ENCODE results near the gene WFIKKN2. TPM values are rescaled to one million over a fixed set of nuclear protein-coding genes. Genes with fewer than 3 reads are reported as not detected.

Gene WFIKKN2
- polyA plus RNA-seq, 1 experiment: 0.07 TPM

DNA sequence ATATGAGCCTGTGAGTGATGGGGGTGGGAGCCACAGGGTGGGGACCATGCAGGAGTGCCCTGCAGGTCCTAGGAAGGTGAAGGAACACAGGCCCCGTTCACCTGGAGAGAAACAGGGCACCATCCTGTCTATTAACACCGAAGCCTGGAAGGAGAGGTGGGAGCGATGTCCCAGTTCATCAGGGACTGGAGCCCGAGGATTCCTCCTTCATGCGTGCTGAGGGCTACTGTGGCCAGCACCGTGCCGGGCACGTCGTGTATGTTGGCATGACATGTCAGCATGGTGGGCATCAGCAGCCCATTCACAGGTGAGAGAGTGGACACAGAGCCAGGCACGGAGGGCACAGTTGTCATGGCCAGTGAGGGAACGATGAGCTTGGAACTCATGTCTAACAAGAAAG lies 1.4 kb downstream of the WFIKKN2 start:
- no peak for DNase-seq (ENCODE audit: low read depth, low spot score)
- Histone ChIP-seq H3K4me3 (ENCODE audit: low read depth, low read length) (no peak overlapping the region), H3K27me3 (ENCODE audit: control insufficient read depth, insufficient read depth, low read length) (peaks cover 3% of the 10 kb centered on the region), H3K27ac (ENCODE audit: low read depth, low read length) (no peak overlapping the region), H3K9me3 (ENCODE audit: control insufficient read depth, insufficient read depth, low read length) (no peaks in the 10 kb centered on the region; the same call in 1 of the 2 replicates)
- CTCF ChIA-PET: interaction anchor here (0.6 to 3.1 kb wide), 2 partner anchors 16 to 54 kb away, joined by 3 to 25 read pairs; no protein-coding TSS in a partner anchor
- POLR2A ChIA-PET: interaction anchor here (1.0 kb wide), 1 partner anchor 29 kb away, joined by 4 read pairs; the partner anchor contains the start of gene TOB1
- TF ChIP-seq, protein P1, sequence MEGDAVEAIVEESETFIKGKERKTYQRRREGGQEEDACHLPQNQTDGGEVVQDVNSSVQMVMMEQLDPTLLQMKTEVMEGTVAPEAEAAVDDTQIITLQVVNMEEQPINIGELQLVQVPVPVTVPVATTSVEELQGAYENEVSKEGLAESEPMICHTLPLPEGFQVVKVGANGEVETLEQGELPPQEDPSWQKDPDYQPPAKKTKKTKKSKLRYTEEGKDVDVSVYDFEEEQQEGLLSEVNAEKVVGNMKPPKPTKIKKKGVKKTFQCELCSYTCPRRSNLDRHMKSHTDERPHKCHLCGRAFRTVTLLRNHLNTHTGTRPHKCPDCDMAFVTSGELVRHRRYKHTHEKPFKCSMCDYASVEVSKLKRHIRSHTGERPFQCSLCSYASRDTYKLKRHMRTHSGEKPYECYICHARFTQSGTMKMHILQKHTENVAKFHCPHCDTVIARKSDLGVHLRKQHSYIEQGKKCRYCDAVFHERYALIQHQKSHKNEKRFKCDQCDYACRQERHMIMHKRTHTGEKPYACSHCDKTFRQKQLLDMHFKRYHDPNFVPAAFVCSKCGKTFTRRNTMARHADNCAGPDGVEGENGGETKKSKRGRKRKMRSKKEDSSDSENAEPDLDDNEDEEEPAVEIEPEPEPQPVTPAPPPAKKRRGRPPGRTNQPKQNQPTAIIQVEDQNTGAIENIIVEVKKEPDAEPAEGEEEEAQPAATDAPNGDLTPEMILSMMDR (IDR thresholded peaks at IDR 0.05; ENCODE audit: low read depth, low read length): no peak

DNA sequence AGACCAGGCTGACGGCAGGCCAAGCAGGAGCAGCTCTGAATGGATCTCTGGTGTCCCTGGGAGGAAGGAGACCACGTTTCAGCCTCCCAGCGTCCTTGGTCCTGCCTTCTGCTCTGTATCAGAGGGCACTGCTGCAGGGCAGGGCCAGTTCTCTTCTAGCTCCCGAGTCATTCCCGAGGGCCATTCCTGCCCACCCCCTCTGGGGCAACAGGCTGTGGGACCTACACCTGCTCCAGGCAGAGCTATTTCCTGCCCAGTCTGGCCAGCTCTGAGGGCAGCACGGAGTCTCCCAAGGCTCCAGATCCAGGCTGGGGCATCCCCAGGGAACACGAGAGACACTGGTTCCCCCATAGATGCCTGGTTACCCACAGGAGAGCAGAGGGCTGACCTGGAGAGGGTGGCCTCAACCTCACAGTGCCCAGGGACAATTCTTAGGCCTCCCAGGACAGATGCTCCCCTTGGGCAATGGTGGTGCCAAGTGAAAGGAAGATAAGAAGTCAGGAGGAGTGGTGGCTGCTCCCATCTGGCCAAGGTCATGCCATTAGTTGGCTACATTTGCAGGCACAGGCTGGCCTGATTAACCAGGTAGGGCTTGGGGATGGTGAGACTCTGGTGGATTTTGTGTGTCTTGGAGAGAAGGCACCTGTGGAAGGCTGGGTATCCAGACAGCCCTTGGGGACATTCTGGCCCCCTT lies 2.0 kb downstream of the WFIKKN2 start:
- TF ChIP-seq, protein P1 (IDR thresholded peaks at IDR 0.05; ENCODE audit: low read depth, low read length): no peak
- Histone ChIP-seq H3K9me3 (ENCODE audit: control insufficient read depth, insufficient read depth, low read length) (no peaks in the 10 kb centered on the region; the same call in 1 of the 2 replicates), H3K4me3 (ENCODE audit: low read depth, low read length) (no peak overlapping the region), H3K27me3 (ENCODE audit: control insufficient read depth, insufficient read depth, low read length) (peaks cover 3% of the 10 kb centered on the region), H3K27ac (ENCODE audit: low read depth, low read length) (no peak overlapping the region)
- DNase-seq (ENCODE audit: low read depth, low spot score): no peak
- CTCF ChIA-PET: interaction anchor here (0.6 to 3.1 kb wide), 2 partner anchors 15 to 55 kb away, joined by 3 to 25 read pairs; no protein-coding TSS in a partner anchor
- POLR2A ChIA-PET: interaction anchor here (1.0 kb wide), 1 partner anchor 29 kb away, joined by 4 read pairs; the partner anchor contains the start of gene TOB1

DNA sequence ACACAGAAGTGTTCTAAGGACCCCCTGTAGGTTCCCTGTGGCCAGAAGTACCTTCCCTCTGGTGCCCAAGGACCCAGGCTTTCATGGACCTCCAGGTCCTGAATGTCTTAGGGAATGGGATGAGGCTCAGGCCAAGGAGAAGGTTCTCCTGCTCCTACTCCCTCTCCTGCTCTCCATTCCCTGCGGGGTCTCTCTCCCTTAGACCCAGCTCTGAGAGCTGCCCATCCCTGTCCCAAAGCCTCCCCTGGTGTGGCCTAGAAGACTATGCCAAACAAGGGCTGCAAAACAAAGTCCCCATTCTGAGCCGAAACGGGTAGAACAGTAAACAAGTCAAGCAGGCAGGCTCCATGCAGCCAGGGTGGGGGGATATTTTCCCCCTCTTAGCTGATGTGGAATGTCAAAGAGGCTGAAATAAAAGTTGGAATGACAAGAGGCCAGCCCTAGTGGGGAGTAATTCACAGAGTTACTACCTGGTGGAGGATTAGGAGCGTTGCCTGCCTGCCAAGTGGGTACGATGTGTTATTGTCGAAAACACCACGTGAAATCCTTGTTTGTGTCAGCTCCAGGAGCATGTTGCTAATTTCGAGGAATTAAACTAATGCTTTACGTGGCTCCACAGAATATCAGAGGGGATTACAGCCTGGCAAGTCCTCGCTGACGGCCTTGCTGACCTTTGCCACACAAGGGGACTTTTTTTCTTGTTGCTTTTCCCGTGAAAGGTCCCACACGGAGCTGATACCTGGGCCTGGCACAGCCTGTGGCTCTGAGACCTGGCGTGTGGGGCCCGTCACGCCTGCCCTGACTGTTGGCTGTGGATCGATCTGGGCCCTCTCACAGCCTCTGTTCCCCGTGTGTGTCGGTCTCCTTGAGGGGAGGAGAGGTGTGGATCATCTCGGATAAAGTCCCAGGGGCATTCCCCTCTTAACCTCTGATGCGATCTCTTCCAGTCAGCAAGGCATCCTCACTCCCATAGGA lies 2.9 kb downstream of the WFIKKN2 start:
- CTCF ChIA-PET: interaction anchor here (1.1 to 3.1 kb wide), 6 partner anchors 14 to 296 kb away, joined by 3 to 25 read pairs (median 4); no protein-coding TSS in a partner anchor
- H3K27me3 ChIP-seq (ENCODE audit: control insufficient read depth, insufficient read depth, low read length): peaks cover 3% of the 10 kb centered on the region
- no peak overlapping the region for H3K4me3 ChIP-seq (ENCODE audit: low read depth, low read length)
- TF ChIP-seq, protein P1 (IDR thresholded peaks at IDR 0.05; ENCODE audit: low read depth, low read length): no peak
- POLR2A ChIA-PET: no interaction called here
- DNase-seq (ENCODE audit: low read depth, low spot score): no peak
- H3K27ac ChIP-seq (ENCODE audit: low read depth, low read length): no peak overlapping the region
- no peaks in the 10 kb centered on the region; the same call in 1 of the 2 replicates for H3K9me3 ChIP-seq (ENCODE audit: control insufficient read depth, insufficient read depth, low read length)

GRCh38 chr17:50839591-50840310 lies 4.4 kb downstream of the WFIKKN2 start:
- CTCF ChIA-PET: interaction anchor here (1.1 to 6.5 kb wide), 8 partner anchors 12 to 356 kb away, joined by 3 to 192 read pairs (median 4); no protein-coding TSS in a partner anchor
- Histone ChIP-seq H3K27me3 (ENCODE audit: control insufficient read depth, insufficient read depth, low read length) (peaks cover 3% of the 10 kb centered on the region), H3K27ac (ENCODE audit: low read depth, low read length) (no peak overlapping the region), H3K9me3 (ENCODE audit: control insufficient read depth, insufficient read depth, low read length) (no peaks in the 10 kb centered on the region), H3K4me3 (ENCODE audit: low read depth, low read length) (no peak overlapping the region)
- TF ChIP-seq, protein P1 (IDR thresholded peaks at IDR 0.05; ENCODE audit: low read depth, low read length): no peak
- POLR2A ChIA-PET: interaction anchor here (0.5 kb wide), 1 partner anchor 135 kb away, joined by 6 read pairs; no protein-coding TSS in a partner anchor
- no peak for DNase-seq (ENCODE audit: low read depth, low spot score)
